Endothelial cell of umbilical vein (primary cell): ENCODE data around the gene C2CD5. TPM values are rescaled to one million over a fixed set of nuclear protein-coding genes. Genes with fewer than 3 reads are reported as not detected.

Experiments
- BruUV-seq: library from RNA; stranded (reverse); fragments of 400-500 nt; replicated peaks from 2 replicates; lab custom pipeline; 2021; lab: Mats Ljungman, UMichigan
- CTCF ChIA-PET: fragments of 300-600, 350-600 bp; sonication (Branson Sonifier 250); formaldehyde crosslinking; loops from one replicate; lab custom pipeline; 2021; ENCODE audit warnings: antibody characterized with exemption, inconsistent platforms; lab: Charles Lee
- POLR2A ChIA-PET: fragments of 300-600, 350-600 bp; sonication (Branson Sonifier 250); formaldehyde crosslinking; loops from one replicate; lab custom pipeline; 2021; ENCODE audit warnings: antibody characterized with exemption, inconsistent platforms; lab: Charles Lee
- DNase-seq: peaks from one replicate; pipeline ENCODE4 v3.0.0-alpha.2; 2011; ENCODE audit warnings: low read depth, low spot score
- FAIRE-seq: peaks from 2 replicates; lab custom pipeline; 2011; peaks lifted over from hg19 to GRCh38; lab: Jason Lieb, UNC
- H2AFZ ChIP-seq: 2 replicates; pipeline ENCODE4 v1.6.0; 2012; ENCODE audit warnings: low read depth, low read length, control low read depth, inconsistent platforms
- H3K27ac ChIP-seq: 2 replicates; pipeline ENCODE4 v1.5.1; 2011; ENCODE audit warnings: low read depth, mild to moderate bottlenecking, control low read depth, low read length, moderate library complexity; ENCODE audit not compliant: insufficient read depth
- H3K27me3 ChIP-seq, 2 experiments: 2 replicates each; pipeline versions ENCODE4 v1.6.0 to v1.6.1; 2011; ENCODE audit warnings: low read length in 2 of 2, mixed read lengths in 1 of 2; ENCODE audit not compliant: control insufficient read depth in 2 of 2, insufficient read depth in 2 of 2
- H3K36me3 ChIP-seq, 2 experiments: 2 replicates in 1 of 2; 3 replicates in 1 of 2; pipeline ENCODE4 v1.5.1; 2011; ENCODE audit warnings: low read length in 2 of 2, mild to moderate bottlenecking in 1 of 2, moderate library complexity in 1 of 2; ENCODE audit not compliant: control insufficient read depth in 2 of 2, insufficient read depth in 2 of 2; ENCODE audit errors: extremely low read depth in 1 of 2
- H3K4me1 ChIP-seq: 3 replicates; pipeline ENCODE4 v1.5.1; 2011; ENCODE audit warnings: mild to moderate bottlenecking, low read length; ENCODE audit not compliant: control insufficient read depth, insufficient read depth; ENCODE audit errors: extremely low read depth
- H3K4me2 ChIP-seq: 2 replicates; pipeline ENCODE4 v1.6.1; 2011; ENCODE audit warnings: low read length, control low read depth, mixed read lengths; ENCODE audit not compliant: insufficient read depth
- H3K4me3 ChIP-seq, 3 experiments: fragments of 200-600 bp in 1 of 3; sonication (generic), shearing (Covaris generic) in 1 of 3; replicated peaks in 1 of 3; 2 replicates each; pipeline ENCODE4 v1.5.1; 2011 to 2016; ENCODE audit warnings: control low read depth in 3 of 3, low read length in 3 of 3, mild to moderate bottlenecking in 2 of 3, inconsistent platforms in 1 of 3, low read depth in 1 of 3, moderate library complexity in 1 of 3; ENCODE audit not compliant: insufficient read depth in 1 of 3
- H3K79me2 ChIP-seq: 2 replicates; pipeline ENCODE4 v1.6.0; 2012; ENCODE audit warnings: low read length, inconsistent platforms; ENCODE audit not compliant: control insufficient read depth, insufficient read depth
- H3K9ac ChIP-seq: replicated peaks from 2 replicates; pipeline ENCODE3; 2011; ENCODE audit warnings: low read length, control low read depth; ENCODE audit not compliant: insufficient read depth; ENCODE audit errors: extremely low read depth
- H3K9me1 ChIP-seq: replicated peaks from 3 replicates; pipeline ENCODE4 v1.6.0; 2011; ENCODE audit warnings: mild to moderate bottlenecking, low read length; ENCODE audit not compliant: control insufficient read depth, insufficient read depth; ENCODE audit errors: extremely low read depth
- H3K9me3 ChIP-seq: replicated peaks from 2 replicates; pipeline ENCODE4 v1.5.1; 2012; ENCODE audit warnings: low read length, inconsistent platforms; ENCODE audit not compliant: control insufficient read depth, insufficient read depth
- H4K20me1 ChIP-seq: replicated peaks from 2 replicates; pipeline ENCODE3; 2011; ENCODE audit warnings: mild to moderate bottlenecking, low read length; ENCODE audit not compliant: control insufficient read depth, insufficient read depth; ENCODE audit errors: extremely low read depth
- EZH2 ChIP-seq: IDR thresholded peaks from 2 replicates; pipeline ENCODE4 v1.6.1; 2012; ENCODE audit warnings: borderline replicate concordance, low read depth, mild to moderate bottlenecking, moderate library complexity, low read length, inconsistent platforms; ENCODE audit not compliant: severe bottlenecking
- FOS ChIP-seq: IDR thresholded peaks from 2 replicates; pipeline ENCODE4 v1.6.1; 2011; ENCODE audit warnings: mild to moderate bottlenecking, low read length, moderate library complexity, borderline replicate concordance; ENCODE audit not compliant: insufficient read depth
- GATA2 ChIP-seq: IDR thresholded peaks from 2 replicates; pipeline ENCODE4 v1.7.0; 2011; ENCODE audit warnings: low read depth, mild to moderate bottlenecking, moderate library complexity, mixed read lengths, low read length; ENCODE audit not compliant: insufficient read length, insufficient read depth
- JUN ChIP-seq: IDR thresholded peaks from 2 replicates; pipeline ENCODE4 v1.6.1; 2011; ENCODE audit warnings: borderline replicate concordance, low read depth; ENCODE audit not compliant: insufficient read length, insufficient read depth
- MYC ChIP-seq: IDR thresholded peaks from one replicate; pipeline ENCODE4 v1.6.1; 2011; ENCODE audit warnings: mild to moderate bottlenecking, low read depth, low read length
- POLR2A ChIP-seq: IDR thresholded peaks from 2 replicates; pipeline ENCODE4 v1.6.1; 2012; ENCODE audit warnings: low read depth, mild to moderate bottlenecking, control low read depth, low read length
- POLR2AphosphoS5 ChIP-seq: IDR thresholded peaks from 2 replicates; pipeline ENCODE4 v1.6.1; 2012; ENCODE audit warnings: low read depth, mild to moderate bottlenecking, control low read depth, low read length, moderate library complexity; ENCODE audit not compliant: insufficient read depth
- dilution Hi-C: fragments of 300-500 bp; cut with MboI; formaldehyde crosslinking; loops from one replicate; pipeline ENCODE4 v1.15.0; 2019; ENCODE audit warnings: low sequenced_read_pairs; ENCODE audit not compliant: extremely low pct_ligation_motif_present
- intact Hi-C: fragments of 100-400 bp; cut with micrococcal nuclease; formaldehyde crosslinking; loops from one replicate; pipeline ENCODE4 v1.10.0; 2022
- polyA plus RNA-seq, 4 experiments: library from polyadenylated mRNA; depleted of rRNA in 3 of 4; stranded (reverse) in 3 of 4; unstranded in 1 of 4; fragments of >200 nt; gene quantifications; 2 replicates each; pipeline versions ENCODE4 v1.2.1 to v1.2.3, GENCODE V29; 2011 to 2012; ENCODE audit warnings: missing spikeins in 1 of 4
- total RNA-seq: library from RNA; stranded (reverse); gene quantifications from 2 replicates; pipeline ENCODE4 v1.2.3, GENCODE V29; 2021
- TF ChIP-seq, protein P1 (sequence below): IDR thresholded peaks from 2 replicates; pipeline ENCODE4 v1.6.1; 2011; ENCODE audit not compliant: insufficient read depth, insufficient read length
- TF ChIP-seq, protein P2 (sequence below), 2 donors: IDR thresholded peaks; 1 replicate in 1 of 2; 2 replicates in 1 of 2; pipeline ENCODE4 v1.5.1; 2011; ENCODE audit warnings: low read length in 2 of 2, mild to moderate bottlenecking in 2 of 2, moderate library complexity in 2 of 2, control low read depth in 1 of 2, inconsistent platforms in 1 of 2, low read depth in 1 of 2; ENCODE audit not compliant: insufficient read depth in 1 of 2; ENCODE audit errors: extremely low read depth in 1 of 2

C2CD5 gene
- total and polyA plus RNA-seq, 2 donors (not counting 3 experiments of a cell fraction or from before 2014, with no cell fraction given): 12.9 to 32.9 TPM

DNA sequence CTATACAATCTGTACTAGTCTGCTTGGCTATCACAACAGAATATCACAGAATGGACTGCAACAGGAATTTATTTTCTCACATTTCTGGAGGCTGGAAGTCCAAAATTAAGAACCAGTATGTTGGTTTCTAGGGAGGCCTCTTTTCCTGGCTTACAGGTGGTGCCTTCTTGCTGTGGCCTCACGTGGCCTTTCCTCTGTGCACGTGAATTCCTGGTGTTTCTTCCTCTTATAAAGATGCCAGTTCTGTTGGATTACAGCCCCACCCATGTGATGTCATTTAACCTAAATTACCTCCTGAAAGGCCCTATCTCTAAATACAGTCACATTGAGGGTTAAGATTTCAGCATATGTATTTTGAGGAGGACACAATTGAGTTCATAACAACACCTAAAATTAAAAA, 32.1 kb upstream of the C2CD5 start:
- dilution Hi-C loops (no loop called here), intact Hi-C loops (no loop called here)
- Histone ChIP-seq H3K9ac (no peak overlapping the region), H3K4me1 (no peaks in the 10 kb centered on the region), H2AFZ (no peak overlapping the region), H3K79me2 (no peaks in the 10 kb centered on the region), H3K4me2 (no peak overlapping the region), H3K9me1 (no peaks in the 10 kb centered on the region), H3K36me3 (no peaks in the 10 kb centered on the region), H3K4me3 (no peak overlapping the region), H4K20me1 (no peaks in the 10 kb centered on the region), H3K27ac (no peak overlapping the region), H3K27me3 (no peaks in the 10 kb centered on the region), H3K9me3 (no peaks in the 10 kb centered on the region)
- FAIRE-seq (no peak), DNase-seq (no peak)
- TF ChIP-seq FOS (no peak), MYC (no peak), POLR2AphosphoS5 (no peak), JUN (no peak), GATA2 (no peak), EZH2 (no peak), POLR2A (no peak)
- TF ChIP-seq, protein P1, sequence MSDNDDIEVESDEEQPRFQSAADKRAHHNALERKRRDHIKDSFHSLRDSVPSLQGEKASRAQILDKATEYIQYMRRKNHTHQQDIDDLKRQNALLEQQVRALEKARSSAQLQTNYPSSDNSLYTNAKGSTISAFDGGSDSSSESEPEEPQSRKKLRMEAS: no peak
- TF ChIP-seq, protein P2, sequence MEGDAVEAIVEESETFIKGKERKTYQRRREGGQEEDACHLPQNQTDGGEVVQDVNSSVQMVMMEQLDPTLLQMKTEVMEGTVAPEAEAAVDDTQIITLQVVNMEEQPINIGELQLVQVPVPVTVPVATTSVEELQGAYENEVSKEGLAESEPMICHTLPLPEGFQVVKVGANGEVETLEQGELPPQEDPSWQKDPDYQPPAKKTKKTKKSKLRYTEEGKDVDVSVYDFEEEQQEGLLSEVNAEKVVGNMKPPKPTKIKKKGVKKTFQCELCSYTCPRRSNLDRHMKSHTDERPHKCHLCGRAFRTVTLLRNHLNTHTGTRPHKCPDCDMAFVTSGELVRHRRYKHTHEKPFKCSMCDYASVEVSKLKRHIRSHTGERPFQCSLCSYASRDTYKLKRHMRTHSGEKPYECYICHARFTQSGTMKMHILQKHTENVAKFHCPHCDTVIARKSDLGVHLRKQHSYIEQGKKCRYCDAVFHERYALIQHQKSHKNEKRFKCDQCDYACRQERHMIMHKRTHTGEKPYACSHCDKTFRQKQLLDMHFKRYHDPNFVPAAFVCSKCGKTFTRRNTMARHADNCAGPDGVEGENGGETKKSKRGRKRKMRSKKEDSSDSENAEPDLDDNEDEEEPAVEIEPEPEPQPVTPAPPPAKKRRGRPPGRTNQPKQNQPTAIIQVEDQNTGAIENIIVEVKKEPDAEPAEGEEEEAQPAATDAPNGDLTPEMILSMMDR (IDR thresholded peaks at IDR 0.05; ENCODE audit: extremely low read depth in 1 of 2, insufficient read depth in 1 of 2, low read depth in 1 of 2, low read length in 2 of 2): no peak
- POLR2A ChIA-PET: no interaction called here
- no TSS peak for BruUV-seq
- CTCF ChIA-PET: no interaction called here
